GM21526 (cell line): Measurements from ENCODE around the gene DIP2C.
"Not testable (repeated sequence)": the region's sequence is repeated elsewhere in the genome, so short reads cannot be mapped to it uniquely, and the experiment has no call there.

Source experiments
- ATAC-seq: cut with Tn5 transposase; IDR thresholded peaks from one replicate; pipeline ENCODE4 v1.9.1; 2021; ENCODE audit warnings: moderate library complexity; ENCODE audit not compliant: unreplicated experiment, low FRiP score

Gene DIP2C

GRCh38 chr10:525565-526315 is 163.7 kb downstream of the DIP2C start:
- ATAC-seq = no peak

GRCh38 chr10:523925-524324 is 165.5 kb downstream of the DIP2C start:
- ATAC-seq = no peak

GRCh38 chr10:522350-522749 is 167.1 kb downstream of the DIP2C start:
- no peak for ATAC-seq

- no peak for ATAC-seq
Observed at GRCh38 chr10:521261-522250, 167.9 kb downstream of the DIP2C start.

GRCh38 chr10:520402-520787 is 169.1 kb downstream of the DIP2C start:
- no peak for ATAC-seq

GRCh38 chr10:519716-520401 is 169.6 kb downstream of the DIP2C start:
- no peak for ATAC-seq

- ATAC-seq = no peak
Observed at GRCh38 chr10:519055-519715, 170.3 kb downstream of the DIP2C start.

- ATAC-seq = no peak
Observed at GRCh38 chr10:517872-518475, 171.5 kb downstream of the DIP2C start.

GRCh38 chr10:517241-517830 is 172.1 kb downstream of the DIP2C start:
- ATAC-seq = no peak

GRCh38 chr10:516764-517163 is 172.7 kb downstream of the DIP2C start:
- no peak for ATAC-seq

- no peak for ATAC-seq
Observed at GRCh38 chr10:515674-516073, 173.8 kb downstream of the DIP2C start.

GRCh38 chr10:514137-514671 is 175.3 kb downstream of the DIP2C start:
- no peak for ATAC-seq

GRCh38 chr10:513393-513792 is 176.1 kb downstream of the DIP2C start:
- ATAC-seq = no peak

GRCh38 chr10:512661-513060 is 176.8 kb downstream of the DIP2C start:
- ATAC-seq = not testable (repeated sequence)

- no peak for ATAC-seq
Observed at GRCh38 chr10:511849-512191, 177.6 kb downstream of the DIP2C start.

GRCh38 chr10:511101-511848 is 178.2 kb downstream of the DIP2C start:
- peak; percentile 76 for ATAC-seq

GRCh38 chr10:510415-510881 is 179.0 kb downstream of the DIP2C start:
- ATAC-seq = no peak

- ATAC-seq = no peak
Observed at GRCh38 chr10:509361-510102, 179.9 kb downstream of the DIP2C start.
